CD4-positive, alpha-beta T cell treated with Interleukin-6 for 4 hours (primary cell): ENCODE results near the gene TVP23B.
"Not testable (repeated sequence)": the region's sequence is repeated elsewhere in the genome, so short reads cannot be mapped to it uniquely, and the experiment has no call there.

ENCODE experiments used
- DNase-seq: peaks from one replicate; pipeline ENCODE4 v3.0.0-alpha.2; 2020; ENCODE audit warnings: mixed read lengths

The TVP23B gene

DNA sequence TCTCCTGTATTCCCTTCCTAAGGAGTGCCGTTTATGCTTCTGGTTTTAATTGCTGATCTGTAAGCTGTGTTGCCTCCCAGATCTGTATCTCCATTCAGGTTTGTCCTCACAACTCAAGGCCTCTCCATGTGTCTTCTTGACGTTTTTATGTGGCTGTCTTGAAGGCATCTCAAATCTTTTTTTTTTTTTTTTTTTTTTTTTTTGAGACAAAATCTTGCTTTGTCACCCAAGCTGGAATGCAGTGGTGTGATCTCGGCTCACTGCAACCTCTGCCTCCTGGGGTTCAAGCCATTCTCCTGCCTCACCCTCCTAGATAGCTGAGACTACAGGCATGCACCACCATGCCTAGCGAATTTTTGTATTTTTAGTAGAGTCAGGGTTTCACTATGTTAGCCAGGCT, 13.9 kb downstream of the TVP23B start:
- not testable (repeated sequence) for DNase-seq

DNA sequence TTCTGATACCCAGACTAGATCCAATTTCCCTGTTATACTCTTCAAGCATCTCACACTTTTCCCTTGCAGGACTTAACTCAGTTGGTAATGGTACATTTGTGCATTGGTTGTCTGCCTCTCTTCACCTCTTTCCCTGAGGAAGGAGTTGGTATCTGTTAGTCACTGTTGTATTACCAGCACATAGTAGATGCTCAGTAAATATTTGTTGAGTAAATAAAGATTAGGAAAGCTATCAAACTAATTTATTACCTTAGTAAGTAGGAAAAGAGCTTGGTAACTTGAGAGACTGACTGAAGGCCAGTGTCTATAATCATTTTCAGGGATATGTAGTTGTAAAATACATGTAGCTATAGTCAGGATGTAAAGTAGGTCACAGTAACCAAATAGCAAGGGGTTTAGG, 15.9 kb downstream of the TVP23B start:
- DNase-seq, result not testable (repeated sequence)

- not testable (repeated sequence) for DNase-seq
Measured at GRCh38 chr17:18803458-18804245, 22.7 kb downstream of the TVP23B start.

DNA sequence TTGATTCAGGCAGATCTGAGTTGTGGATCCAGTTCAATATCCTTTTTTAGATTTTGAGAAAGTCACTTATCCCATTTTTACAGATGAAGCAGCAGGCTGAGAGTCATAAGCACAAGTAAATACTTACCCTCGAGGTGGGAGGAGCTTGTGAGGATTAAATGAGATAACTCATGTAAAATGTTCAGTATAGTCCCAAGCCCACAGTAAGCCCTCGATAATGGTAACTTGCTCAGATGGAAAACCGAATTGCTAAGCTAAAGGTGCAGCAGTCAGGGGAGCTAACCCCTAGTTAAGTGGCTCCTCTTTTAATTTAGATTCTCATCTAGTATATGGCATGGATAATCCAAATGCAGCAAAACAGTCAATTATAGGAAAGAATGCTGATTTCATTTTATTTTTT, 34.9 kb downstream of the TVP23B start:
- not testable (repeated sequence) for DNase-seq

GRCh38 chr17:18816489-18817371, 35.7 kb downstream of the TVP23B start:
- peak; percentile 49 for DNase-seq

DNA sequence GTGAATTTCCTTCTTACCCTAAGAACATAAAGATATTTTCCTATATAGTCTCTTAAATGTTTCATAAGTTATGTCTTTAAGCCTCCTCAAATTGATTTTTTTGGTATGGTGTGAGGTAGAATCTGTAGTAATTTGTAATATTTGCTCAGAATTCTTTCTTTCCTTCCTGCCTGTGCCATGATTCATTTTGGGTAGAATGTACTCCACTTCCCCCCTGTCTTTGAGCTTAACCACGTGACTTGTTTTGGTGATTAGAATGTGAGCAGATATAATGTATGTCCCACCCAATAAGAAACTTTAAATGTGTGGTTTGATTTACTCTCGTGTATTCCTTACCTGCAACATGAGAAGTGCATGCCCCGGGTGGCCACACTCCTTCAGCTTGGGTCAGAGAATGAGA, 40.4 kb downstream of the TVP23B start:
- DNase-seq, result not testable (repeated sequence)

DNA sequence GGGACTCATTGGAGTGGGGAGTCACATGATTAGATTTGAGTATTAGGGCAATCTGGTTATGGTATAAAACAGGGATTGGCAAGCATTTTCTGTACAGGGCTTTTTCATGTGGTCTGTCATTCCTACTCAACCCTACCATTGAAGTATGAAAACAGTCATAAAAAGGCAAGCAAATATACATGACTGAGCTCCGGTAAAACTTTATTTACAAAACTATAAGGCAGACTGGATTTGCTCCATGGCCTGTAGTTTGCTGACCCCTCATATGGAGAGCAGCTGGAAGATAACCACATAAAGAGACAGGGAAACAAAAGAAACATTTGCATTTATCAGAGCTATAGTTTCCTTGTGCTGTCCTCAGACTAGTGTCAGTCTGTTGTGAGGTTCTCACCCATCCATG, 46.6 kb downstream of the TVP23B start:
- DNase-seq, result not testable (repeated sequence)

- no peak for DNase-seq
Measured at GRCh38 chr17:18848501-18848900, 67.5 kb downstream of the TVP23B start.

- DNase-seq, result no peak
Measured at GRCh38 chr17:18850679-18851078, 69.7 kb downstream of the TVP23B start.

DNA sequence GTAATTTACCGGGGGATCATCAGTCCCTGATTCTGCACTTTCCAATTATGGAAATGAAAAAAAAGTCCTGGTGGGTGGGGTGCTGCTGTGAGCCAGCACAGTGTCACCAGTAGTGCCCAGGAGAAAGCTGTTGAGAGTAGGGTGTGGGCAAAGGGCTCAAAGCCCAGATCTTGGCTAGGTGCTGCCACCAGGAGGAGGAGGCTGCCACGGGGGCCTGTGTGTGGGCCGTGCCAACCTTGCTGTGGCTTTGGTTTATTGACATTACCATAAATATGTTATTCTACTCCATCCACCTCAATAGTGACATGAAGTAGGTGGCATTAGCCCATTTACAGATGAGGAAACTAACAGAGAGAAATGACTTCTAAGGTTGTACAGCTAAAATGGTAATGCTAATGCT, 70.2 kb downstream of the TVP23B start:
- DNase-seq, result no peak

DNA sequence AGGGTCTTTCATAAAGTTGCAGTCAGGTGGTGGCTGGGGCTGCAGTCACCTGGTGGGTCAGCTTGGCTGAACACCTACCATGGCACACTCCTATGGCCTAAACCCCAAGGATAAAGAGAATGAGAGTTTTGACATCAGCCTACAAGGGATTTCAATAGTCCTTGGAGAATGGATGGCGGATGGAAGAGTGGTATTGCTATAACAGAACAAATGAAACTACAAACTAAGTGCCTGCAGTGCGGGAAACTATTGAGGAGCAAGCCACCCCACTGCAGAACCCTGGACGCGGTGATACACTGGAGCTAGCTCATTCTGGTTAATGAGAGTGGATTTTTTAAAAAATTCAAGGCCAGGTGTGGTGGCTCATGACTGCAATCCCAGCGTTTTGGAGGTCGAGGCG, 74.0 kb downstream of the TVP23B start:
- DNase-seq, result no peak

- peak; percentile 88 for DNase-seq
Measured at GRCh38 chr17:18855831-18856569, 75.0 kb downstream of the TVP23B start.
